ENCODE results near the gene ZNF286A.
"Not testable (repeated sequence)": the region's sequence is repeated elsewhere in the genome, so short reads cannot be mapped to it uniquely, and the experiment has no call there.

DNA sequence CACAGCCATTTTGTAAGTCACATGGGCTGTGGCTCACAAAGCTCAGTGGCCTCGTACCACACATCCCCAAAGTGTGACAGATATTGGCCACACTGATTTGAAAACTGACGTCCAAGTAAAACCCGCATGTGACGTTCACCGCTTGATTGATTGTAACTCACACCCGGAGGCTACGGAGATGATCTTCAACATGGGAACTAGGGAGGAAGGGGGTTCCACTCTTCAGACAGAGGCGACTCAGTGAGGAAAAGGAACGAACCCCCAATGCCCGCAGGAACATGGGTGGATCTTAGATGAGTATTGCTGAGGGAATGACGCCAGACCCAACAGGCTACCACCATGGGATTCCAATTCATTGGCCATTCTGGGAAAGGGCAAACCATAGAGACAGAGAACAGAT lies 39.7 kb downstream of the ZNF286A start:
- not testable (repeated sequence) for TF ChIP-seq EZH2 (IDR thresholded peaks at IDR 0.05); POLR2AphosphoS5 (IDR thresholded peaks at IDR 0.05; ENCODE audit: borderline replicate concordance, low read depth, low read length)
